Dendritic cell treated with granulocyte-macrophage colony-stimulating factor and Interleukin-4, amounts not matched to agents 40 ng/mL and 50 ng/mL, for 4 days (primary cell): ENCODE measurements around the gene YPEL3.

ENCODE experiments used
- H3K27ac Mint-ChIP-seq: one replicate; pipeline ENCODE4 v1.8.0; 2022; ENCODE audit warnings: mild to moderate bottlenecking, mixed read lengths
- H3K27me3 Mint-ChIP-seq: one replicate; pipeline ENCODE4 v1.8.0; 2022; ENCODE audit warnings: mild to moderate bottlenecking, mixed read lengths
- H3K36me3 Mint-ChIP-seq: one replicate; pipeline ENCODE4 v1.8.0; 2022; ENCODE audit warnings: low read depth, mixed read lengths
- H3K4me1 Mint-ChIP-seq: one replicate; pipeline ENCODE4 v1.8.0; 2022; ENCODE audit warnings: low read depth, mixed read lengths
- H3K4me3 Mint-ChIP-seq: one replicate; pipeline ENCODE4 v1.8.0; 2022; ENCODE audit warnings: mild to moderate bottlenecking, moderate library complexity, mixed read lengths
- H3K9me3 Mint-ChIP-seq: one replicate; pipeline ENCODE4 v1.8.0; 2022; ENCODE audit warnings: mixed read lengths
- intact Hi-C: fragments of 100-400 bp; cut with micrococcal nuclease; formaldehyde crosslinking; loops from one replicate; pipeline ENCODE4 v1.15.0; 2022

Gene YPEL3

GRCh38 chr16:30064729-30065101 lies 31.3 kb downstream of the YPEL3 start:
- Mint-ChIP-seq H3K27ac (peak overlapping the region; percentile 99), H3K4me3 (peak overlapping the region; percentile 95), H3K27me3 (no peaks in the 10 kb centered on the region), H3K36me3 (peaks cover 62% of the 10 kb centered on the region), H3K4me1 (peaks cover 45% of the 10 kb centered on the region), H3K9me3 (no peaks in the 10 kb centered on the region)
- intact Hi-C loops = loop anchor here (1.0 kb wide), 2 partner anchors 11 to 28 kb away; a partner anchor contains a TSS

GRCh38 chr16:30063893-30064728 lies 31.9 kb downstream of the YPEL3 start:
- Mint-ChIP-seq H3K27me3 (no peaks in the 10 kb centered on the region), H3K36me3 (peaks cover 56% of the 10 kb centered on the region), H3K9me3 (no peaks in the 10 kb centered on the region), H3K4me3 (peak overlapping the region; percentile 95), H3K4me1 (peaks cover 39% of the 10 kb centered on the region), H3K27ac (peak overlapping the region; percentile 99)
- intact Hi-C loops = no loop called here

- Mint-ChIP-seq H3K27me3 (no peaks in the 10 kb centered on the region), H3K4me3 (peak overlapping the region; percentile 95), H3K4me1 (peaks cover 34% of the 10 kb centered on the region), H3K9me3 (no peaks in the 10 kb centered on the region), H3K27ac (peak overlapping the region; percentile 99), H3K36me3 (peaks cover 48% of the 10 kb centered on the region)
- intact Hi-C loops = no loop called here
Observed at GRCh38 chr16:30063278-30063892, 32.6 kb downstream of the YPEL3 start.

- Mint-ChIP-seq H3K4me3 (no peak overlapping the region), H3K36me3 (peaks cover 24% of the 10 kb centered on the region), H3K9me3 (no peaks in the 10 kb centered on the region), H3K27me3 (no peaks in the 10 kb centered on the region), H3K27ac (peak overlapping the region; percentile 1), H3K4me1 (peaks cover 19% of the 10 kb centered on the region)
- intact Hi-C loops = no loop called here
Observed at GRCh38 chr16:30060836-30061554, 35.0 kb downstream of the YPEL3 start.

GRCh38 chr16:30060346-30060745 lies 35.7 kb downstream of the YPEL3 start:
- Mint-ChIP-seq H3K4me1 (peaks cover 19% of the 10 kb centered on the region), H3K27me3 (no peaks in the 10 kb centered on the region), H3K4me3 (no peak overlapping the region), H3K9me3 (no peaks in the 10 kb centered on the region), H3K27ac (peak overlapping the region; percentile 1), H3K36me3 (peaks cover 18% of the 10 kb centered on the region)
- intact Hi-C loops = no loop called here

GRCh38 chr16:30054959-30055553 lies 41.0 kb downstream of the YPEL3 start:
- Mint-ChIP-seq H3K36me3 (no peaks in the 10 kb centered on the region), H3K4me1 (peaks cover 22% of the 10 kb centered on the region), H3K27ac (no peak overlapping the region), H3K9me3 (no peaks in the 10 kb centered on the region), H3K27me3 (no peaks in the 10 kb centered on the region), H3K4me3 (no peak overlapping the region)
- intact Hi-C loops = no loop called here

- intact Hi-C loops = no loop called here
- Mint-ChIP-seq H3K4me3 (no peak overlapping the region), H3K36me3 (no peaks in the 10 kb centered on the region), H3K9me3 (no peaks in the 10 kb centered on the region), H3K4me1 (peaks cover 22% of the 10 kb centered on the region), H3K27ac (no peak overlapping the region), H3K27me3 (no peaks in the 10 kb centered on the region)
Observed at GRCh38 chr16:30054451-30054850, 41.6 kb downstream of the YPEL3 start.

GRCh38 chr16:30053376-30054015 lies 42.5 kb downstream of the YPEL3 start:
- Mint-ChIP-seq H3K4me3 (peak overlapping the region; percentile 87), H3K27me3 (no peaks in the 10 kb centered on the region), H3K27ac (peak overlapping the region; percentile 55), H3K4me1 (peaks cover 22% of the 10 kb centered on the region), H3K9me3 (no peaks in the 10 kb centered on the region), H3K36me3 (no peaks in the 10 kb centered on the region)
- intact Hi-C loops = loop anchor here (1.0 kb wide), 1 partner anchor 12 kb away; the partner anchor contains the start of gene ALDOA

GRCh38 chr16:30052671-30053372 lies 43.2 kb downstream of the YPEL3 start:
- Mint-ChIP-seq H3K27ac (peak overlapping the region; percentile 55), H3K9me3 (no peaks in the 10 kb centered on the region), H3K4me3 (peak overlapping the region; percentile 87), H3K36me3 (no peaks in the 10 kb centered on the region), H3K27me3 (no peaks in the 10 kb centered on the region), H3K4me1 (peaks cover 22% of the 10 kb centered on the region)
- intact Hi-C loops = loop anchor here (1.0 kb wide), 1 partner anchor 12 kb away; the partner anchor contains the start of gene ALDOA

- Mint-ChIP-seq H3K27ac (peak overlapping the region; percentile 4), H3K27me3 (no peaks in the 10 kb centered on the region), H3K4me3 (no peak overlapping the region), H3K4me1 (peaks cover 22% of the 10 kb centered on the region), H3K36me3 (no peaks in the 10 kb centered on the region), H3K9me3 (no peaks in the 10 kb centered on the region)
- intact Hi-C loops = no loop called here
Observed at GRCh38 chr16:30051518-30051917, 44.5 kb downstream of the YPEL3 start.

- Mint-ChIP-seq H3K4me3 (no peak overlapping the region), H3K4me1 (peaks cover 19% of the 10 kb centered on the region), H3K27ac (no peak overlapping the region), H3K36me3 (no peaks in the 10 kb centered on the region), H3K9me3 (no peaks in the 10 kb centered on the region), H3K27me3 (no peaks in the 10 kb centered on the region)
- intact Hi-C loops = no loop called here
Observed at GRCh38 chr16:30049871-30050270, 46.1 kb downstream of the YPEL3 start.

- Mint-ChIP-seq H3K4me1 (peaks cover 2% of the 10 kb centered on the region), H3K4me3 (no peak overlapping the region), H3K27me3 (peaks cover 3% of the 10 kb centered on the region), H3K36me3 (no peaks in the 10 kb centered on the region), H3K9me3 (no peaks in the 10 kb centered on the region), H3K27ac (no peak overlapping the region)
- intact Hi-C loops = no loop called here
Observed at GRCh38 chr16:30046588-30046987, 49.4 kb downstream of the YPEL3 start.

- Mint-ChIP-seq H3K9me3 (no peaks in the 10 kb centered on the region), H3K4me3 (no peak overlapping the region), H3K27me3 (peaks cover 3% of the 10 kb centered on the region), H3K4me1 (no peaks in the 10 kb centered on the region), H3K27ac (no peak overlapping the region), H3K36me3 (no peaks in the 10 kb centered on the region)
- intact Hi-C loops = no loop called here
Observed at GRCh38 chr16:30046178-30046577, 49.8 kb downstream of the YPEL3 start.
